ENCODE results near the gene TTL.
"Not testable (repeated sequence)": the region's sequence is repeated elsewhere in the genome, so short reads cannot be mapped to it uniquely, and the experiment has no call there.

DNA sequence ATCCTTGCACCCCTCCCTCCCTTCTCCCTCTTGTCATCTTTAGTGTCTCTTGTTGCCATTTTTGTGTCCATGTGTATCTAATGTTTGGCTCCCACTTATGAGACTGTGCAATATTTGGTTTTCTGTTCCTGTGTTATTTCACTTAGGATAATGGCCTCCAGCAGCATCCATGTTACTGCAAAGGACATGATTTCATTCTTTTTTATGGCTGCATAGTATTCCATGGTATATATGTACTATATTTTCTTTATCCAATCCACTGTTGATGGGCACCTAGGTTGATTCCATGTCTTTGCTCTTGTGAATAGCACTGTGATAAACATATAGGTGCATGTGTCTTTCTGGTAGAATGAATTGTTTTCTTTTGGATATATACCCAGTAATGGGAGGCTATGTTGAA lies 54.7 kb downstream of the TTL start:
- not testable (repeated sequence) for TF ChIP-seq POLR2A (IDR thresholded peaks at IDR 0.05; ENCODE audit: low read depth, low read length); POLR2AphosphoS5 (IDR thresholded peaks at IDR 0.05; ENCODE audit: low read depth, low read length); TAF1 (IDR thresholded peaks at IDR 0.05; ENCODE audit: borderline replicate concordance, low read depth, low read length)
